ENCODE results near the gene AWAT1. TPM values are rescaled to one million over a fixed set of nuclear protein-coding genes. Genes with fewer than 3 reads are reported as not detected.
"Not testable (repeated sequence)": the region's sequence is repeated elsewhere in the genome, so short reads cannot be mapped to it uniquely, and the experiment has no call there.

The AWAT1 gene
- total and polyA plus RNA-seq, 7 experiments from 2014 or later = not detected

DNA sequence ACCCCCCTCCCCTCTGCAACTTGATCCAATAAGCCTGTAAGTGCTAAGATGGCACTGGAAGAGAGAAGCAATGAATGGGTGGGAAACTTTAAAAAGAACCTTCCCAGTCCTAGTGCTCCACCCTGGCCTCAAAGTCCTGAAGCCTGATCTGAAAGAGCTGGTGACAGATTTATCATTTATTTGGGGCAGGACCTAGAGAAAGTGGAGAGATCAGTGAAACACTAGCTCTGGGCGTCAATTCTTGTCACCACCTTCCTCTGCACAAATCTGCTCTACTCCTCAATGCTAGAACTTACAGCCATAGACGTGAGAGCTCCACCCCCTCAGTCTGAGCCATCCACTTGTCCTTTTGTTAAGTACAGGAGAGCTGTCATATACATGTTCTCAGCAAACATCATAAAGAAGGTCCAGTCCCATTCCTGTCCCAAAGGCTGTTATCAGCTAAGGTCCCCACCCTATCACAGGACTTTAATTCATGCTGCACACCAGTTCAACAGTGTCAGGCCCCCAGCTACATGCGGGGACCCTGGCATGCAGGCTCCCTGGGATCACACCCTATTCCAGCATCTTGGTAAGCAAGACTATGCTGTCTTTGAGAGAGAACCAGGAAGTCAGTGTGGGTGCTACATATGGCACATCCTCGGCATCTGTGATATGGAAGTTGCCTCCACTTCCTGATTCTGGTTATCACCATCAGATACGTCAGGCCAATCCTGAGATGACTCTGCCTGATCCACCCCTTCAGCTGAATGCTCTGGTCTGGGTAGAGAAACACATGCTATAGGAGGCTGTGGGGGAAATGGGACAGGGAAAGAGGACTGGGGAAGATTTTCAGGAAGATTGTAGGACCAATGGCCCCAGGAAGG lies 23.2 kb downstream of the AWAT1 start:
- no peak overlapping the region for H3K4me3 Mint-ChIP-seq
- Histone ChIP-seq H3K4me1 (ENCODE audit: control insufficient read depth in 2 of 2, insufficient read depth in 2 of 2, low read length in 2 of 2) (no peaks in the 10 kb centered on the region), H3K9me3 (ENCODE audit: control insufficient read depth in 2 of 3, low read length in 3 of 3) (no peaks in the 10 kb centered on the region), H3K27ac (ENCODE audit: low read depth, low read length) (no peak overlapping the region), H3K4me3 (ENCODE audit: low read length) (no peak overlapping the region), H3K36me3 (ENCODE audit: control insufficient read depth in 2 of 3, insufficient read depth in 3 of 3, low read length in 3 of 3) (no peaks in the 10 kb centered on the region), H3K27me3 (ENCODE audit: control insufficient read depth in 2 of 2, insufficient read depth in 2 of 2, low read length in 2 of 2) (no peaks in the 10 kb centered on the region)
- ATAC-seq (no peak), DNase-seq (no peak)
- peak overlapping the region in 1 of 9 donors; percentile 36 for H3K27ac Mint-ChIP-seq
- intact Hi-C loops (cut with micrococcal nuclease) = no loop called here
- no peaks in the 10 kb centered on the region for H3K9me3 Mint-ChIP-seq
- H3K27me3 Mint-ChIP-seq = no peaks in the 10 kb centered on the region
- H3K4me1 Mint-ChIP-seq = peaks cover 0 to 6% (median 0%) of the 10 kb centered on the region in 7 donors
- ChIA-PET POLR2A (no interaction called here), CTCF (no interaction called here)
- H3K36me3 Mint-ChIP-seq = peaks cover 0 to 25% (median 6%) of the 10 kb centered on the region in 5 donors

DNA sequence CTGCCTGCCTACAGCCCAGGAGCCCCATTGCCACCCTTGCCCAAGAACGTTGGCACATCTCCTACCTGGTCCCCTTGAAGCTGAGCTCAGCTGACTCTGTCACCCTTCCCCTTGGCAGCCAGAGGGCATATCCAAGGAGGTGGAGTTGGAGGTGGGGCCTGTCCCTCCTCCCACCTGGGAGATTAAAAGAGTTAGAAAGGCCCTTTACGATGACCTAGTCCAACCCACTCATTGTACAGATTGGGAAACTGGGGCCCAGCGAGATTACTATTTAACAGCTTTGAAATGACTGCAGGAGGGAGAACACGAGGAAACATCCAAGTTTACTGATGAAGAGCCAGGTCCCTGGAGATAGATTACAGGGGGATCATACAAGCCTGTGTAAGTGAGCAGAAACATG lies 25.6 kb downstream of the AWAT1 start, which contains the start of gene P2RY4:
P2RY4 (minus strand) TSS at position 101 of the 400 bp plus-strand sequence. CDS start 580 bp downstream, outside the sequence.
- ATAC-seq (no peak), DNase-seq (no peak)
- Histone ChIP-seq H3K27ac (ENCODE audit: low read depth, low read length) (no peak within 1 kb of the TSS), H3K27me3 (ENCODE audit: control insufficient read depth in 2 of 2, insufficient read depth in 2 of 2, low read length in 2 of 2) (no peaks in the 10 kb centered on the region), H3K36me3 (ENCODE audit: control insufficient read depth in 2 of 3, insufficient read depth in 3 of 3, low read length in 3 of 3) (no peaks in the 10 kb centered on the region), H3K4me3 (ENCODE audit: low read length) (no peak within 1 kb of the TSS), H3K9me3 (ENCODE audit: control insufficient read depth in 2 of 3, low read length in 3 of 3) (no peaks in the 10 kb centered on the region), H3K4me1 (ENCODE audit: control insufficient read depth in 2 of 2, insufficient read depth in 2 of 2, low read length in 2 of 2) (no peaks in the 10 kb centered on the region)
- Mint-ChIP-seq H3K27ac (no peak within 1 kb of the TSS), H3K4me3 (no peak within 1 kb of the TSS), H3K36me3 (peaks cover 0 to 9% (median 0%) of the 10 kb centered on the region in 5 donors), H3K27me3 (no peaks in the 10 kb centered on the region), H3K4me1 (peaks cover 0 to 2% (median 0%) of the 10 kb centered on the region in 7 donors), H3K9me3 (peaks cover 0 to 1% (median 0%) of the 10 kb centered on the region in 11 donors)
- ChIA-PET CTCF (no interaction called here), POLR2A (no interaction called here)
- intact Hi-C loops (cut with micrococcal nuclease) = loop anchor here in 1 of 2 donors (5.0 kb wide), 1 partner anchor 172 kb away; no protein-coding TSS in a partner anchor

DNA sequence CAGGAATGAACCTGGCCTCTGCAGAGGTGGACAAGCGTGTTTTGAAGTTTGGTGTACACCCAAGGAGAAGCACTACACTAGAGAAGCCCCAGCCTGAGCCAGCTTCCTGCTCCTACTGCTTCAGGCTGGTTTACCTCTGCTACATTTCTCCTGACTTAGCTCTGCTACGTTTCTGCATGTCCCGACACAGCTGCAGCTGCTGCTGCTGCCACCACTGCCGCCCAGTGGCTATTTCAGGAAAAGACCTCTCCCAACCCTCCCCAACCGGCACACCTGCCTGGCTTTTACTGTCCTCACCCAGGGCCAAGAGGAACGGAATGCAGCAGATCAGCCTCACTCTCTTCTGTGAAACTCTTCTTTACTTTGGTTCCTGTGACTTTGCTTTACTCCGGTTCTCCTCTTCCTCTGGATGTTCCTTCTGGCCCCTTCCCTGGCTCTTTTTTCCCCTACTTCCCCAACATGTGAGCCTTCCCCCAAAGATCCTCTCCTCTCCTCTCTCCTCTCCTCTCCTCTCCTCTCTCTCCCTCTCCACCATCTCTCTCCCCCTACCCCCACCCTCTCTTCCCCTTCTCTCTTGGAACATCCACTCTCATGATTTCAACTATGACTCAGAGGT lies 28.6 kb downstream of the AWAT1 start:
- POLR2A ChIA-PET = no interaction called here
- Histone ChIP-seq H3K27ac (ENCODE audit: low read depth, low read length) (no peak overlapping the region), H3K36me3 (ENCODE audit: control insufficient read depth in 2 of 3, insufficient read depth in 3 of 3, low read length in 3 of 3) (no peaks in the 10 kb centered on the region), H3K9me3 (ENCODE audit: control insufficient read depth in 2 of 3, low read length in 3 of 3) (no peaks in the 10 kb centered on the region), H3K27me3 (ENCODE audit: control insufficient read depth in 2 of 2, insufficient read depth in 2 of 2, low read length in 2 of 2) (no peaks in the 10 kb centered on the region), H3K4me3 (ENCODE audit: low read length) (no peak overlapping the region), H3K4me1 (ENCODE audit: control insufficient read depth in 2 of 2, insufficient read depth in 2 of 2, low read length in 2 of 2) (no peaks in the 10 kb centered on the region)
- Mint-ChIP-seq H3K4me1 (peaks cover 0 to 2% (median 0%) of the 10 kb centered on the region in 7 donors), H3K27me3 (no peaks in the 10 kb centered on the region), H3K4me3 (no peak overlapping the region), H3K9me3 (peaks cover 0 to 1% (median 0%) of the 10 kb centered on the region in 11 donors), H3K36me3 (peaks cover 0 to 8% (median 0%) of the 10 kb centered on the region in 5 donors), H3K27ac (no peak overlapping the region)
- CTCF ChIA-PET = no interaction called here
- DNase-seq (peak in 5 of 9 donors; percentile 2 to 23 (median 4)), ATAC-seq (no peak)
- intact Hi-C loops (cut with micrococcal nuclease) = loop anchor here (2.0 to 5.0 kb wide), 2 partner anchors 66 to 169 kb away; no protein-coding TSS in a partner anchor

DNA sequence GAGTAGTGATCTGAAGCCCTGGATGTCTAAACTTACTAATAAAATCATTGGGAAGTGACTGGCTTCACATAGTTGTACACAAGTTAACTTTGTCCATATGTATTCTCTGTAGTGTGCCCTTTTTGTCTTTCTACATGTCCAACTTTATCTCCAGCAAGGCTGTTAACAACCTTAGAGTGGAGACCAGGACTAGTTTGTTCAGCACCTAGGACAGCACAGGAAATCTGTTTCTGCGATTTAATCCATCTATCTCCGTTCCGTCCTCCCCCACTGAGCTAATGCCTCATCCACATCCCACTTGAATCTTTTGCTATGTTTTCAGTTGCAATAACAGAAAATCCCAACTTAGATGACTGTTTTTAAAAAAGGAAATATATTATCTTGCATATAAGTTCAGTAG lies 30.3 kb downstream of the AWAT1 start:
- Histone ChIP-seq H3K4me3 (ENCODE audit: low read length) (no peak overlapping the region), H3K36me3 (ENCODE audit: control insufficient read depth in 2 of 3, insufficient read depth in 3 of 3, low read length in 3 of 3) (no peaks in the 10 kb centered on the region), H3K27me3 (ENCODE audit: control insufficient read depth in 2 of 2, insufficient read depth in 2 of 2, low read length in 2 of 2) (no peaks in the 10 kb centered on the region), H3K4me1 (ENCODE audit: control insufficient read depth in 2 of 2, insufficient read depth in 2 of 2, low read length in 2 of 2) (no peaks in the 10 kb centered on the region), H3K9me3 (ENCODE audit: control insufficient read depth in 2 of 3, low read length in 3 of 3) (no peaks in the 10 kb centered on the region), H3K27ac (ENCODE audit: low read depth, low read length) (no peak overlapping the region)
- intact Hi-C loops (cut with micrococcal nuclease) = loop anchor here in 1 of 2 donors (5.0 kb wide), 1 partner anchor 168 kb away; no protein-coding TSS in a partner anchor
- no peak overlapping the region for H3K4me3 Mint-ChIP-seq
- no peaks in the 10 kb centered on the region for H3K27me3 Mint-ChIP-seq
- ChIA-PET POLR2A (no interaction called here), CTCF (no interaction called here)
- H3K4me1 Mint-ChIP-seq = peaks cover 0 to 2% (median 0%) of the 10 kb centered on the region in 7 donors
- DNase-seq (no peak), ATAC-seq (no peak)
- H3K27ac Mint-ChIP-seq = no peak overlapping the region
- peaks cover 0 to 4% (median 0%) of the 10 kb centered on the region in 5 donors for H3K36me3 Mint-ChIP-seq
- peaks cover 0 to 1% (median 0%) of the 10 kb centered on the region in 11 donors for H3K9me3 Mint-ChIP-seq

DNA sequence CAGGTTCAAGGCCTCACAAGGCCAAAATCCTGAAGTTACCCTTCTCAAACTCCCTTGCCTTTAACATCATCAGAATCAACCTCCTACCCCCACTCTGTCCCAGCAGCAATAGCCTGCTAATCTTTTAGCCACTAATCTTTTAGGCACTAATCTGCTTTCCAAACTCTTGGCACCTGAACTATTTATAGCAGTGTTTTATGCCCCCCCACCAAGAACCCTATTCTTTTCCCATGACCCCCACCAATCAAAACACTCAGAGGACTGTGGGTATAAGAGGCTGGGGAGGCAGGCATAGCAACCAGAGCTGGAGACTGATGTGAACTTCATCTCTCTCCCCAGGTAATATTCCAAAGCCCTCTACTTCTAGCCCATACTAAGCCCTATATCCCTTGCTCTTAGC lies 33.6 kb downstream of the AWAT1 start, which contains the start of gene ARR3:
ARR3 (plus strand) TSS at position 301 of the 400 bp plus-strand sequence. CDS start 1,052 bp downstream, outside the sequence.
- ChIA-PET POLR2A (no interaction called here), CTCF (no interaction called here)
- no peak for DNase-seq
- Mint-ChIP-seq H3K9me3 (peaks cover 0 to 1% (median 0%) of the 10 kb centered on the region in 11 donors), H3K36me3 (no peaks in the 10 kb centered on the region), H3K27me3 (no peaks in the 10 kb centered on the region), H3K4me1 (peaks cover 0 to 2% (median 0%) of the 10 kb centered on the region in 7 donors), H3K4me3 (no peak within 1 kb of the TSS), H3K27ac (no peak within 1 kb of the TSS)
- no peaks in the 10 kb centered on the region for H3K4me1 ChIP-seq (ENCODE audit: control insufficient read depth in 2 of 2, insufficient read depth in 2 of 2, low read length in 2 of 2)
- no peaks in the 10 kb centered on the region for H3K9me3 ChIP-seq (ENCODE audit: control insufficient read depth in 2 of 3, low read length in 3 of 3)
- no peaks in the 10 kb centered on the region for H3K27me3 ChIP-seq (ENCODE audit: control insufficient read depth in 2 of 2, insufficient read depth in 2 of 2, low read length in 2 of 2)
- no peak within 1 kb of the TSS for H3K27ac ChIP-seq (ENCODE audit: low read depth, low read length)
- intact Hi-C loops (cut with micrococcal nuclease) = no loop called here
- no peaks in the 10 kb centered on the region for H3K36me3 ChIP-seq (ENCODE audit: control insufficient read depth in 2 of 3, insufficient read depth in 3 of 3, low read length in 3 of 3)
- H3K4me3 ChIP-seq (ENCODE audit: low read length) = no peak within 1 kb of the TSS
- ATAC-seq = no peak

DNA sequence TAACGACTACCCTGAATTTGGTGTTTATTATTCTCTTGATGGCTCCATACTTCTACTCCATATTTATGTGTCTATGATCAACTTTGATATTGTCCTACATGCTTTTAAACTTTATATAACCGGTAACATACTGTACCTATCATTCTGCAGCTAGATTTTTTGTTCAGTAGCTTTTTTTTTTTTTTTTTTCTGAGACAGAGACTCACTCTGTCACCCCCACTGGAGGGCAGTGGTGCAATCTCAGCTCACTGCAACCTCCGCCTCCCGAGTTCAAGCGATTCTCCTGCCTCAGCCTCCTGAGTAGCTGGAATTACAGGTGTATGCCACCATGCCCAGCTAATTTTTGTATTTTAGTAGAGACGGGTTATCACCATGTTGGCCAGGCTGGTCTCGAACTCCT lies 39.6 kb downstream of the AWAT1 start:
- ATAC-seq; H3K9me3 ChIP-seq (ENCODE audit: control insufficient read depth in 2 of 3, low read length in 3 of 3); H3K36me3 ChIP-seq (ENCODE audit: control insufficient read depth in 2 of 3, insufficient read depth in 3 of 3, low read length in 3 of 3); intact Hi-C loops (cut with micrococcal nuclease); H3K27me3 Mint-ChIP-seq; H3K27ac ChIP-seq (ENCODE audit: low read depth, low read length); H3K4me1 Mint-ChIP-seq; CTCF ChIA-PET; POLR2A ChIA-PET; H3K4me3 ChIP-seq (ENCODE audit: low read length); H3K4me3 Mint-ChIP-seq; H3K4me1 ChIP-seq (ENCODE audit: control insufficient read depth in 2 of 2, insufficient read depth in 2 of 2, low read length in 2 of 2); H3K27me3 ChIP-seq (ENCODE audit: control insufficient read depth in 2 of 2, insufficient read depth in 2 of 2, low read length in 2 of 2); H3K27ac Mint-ChIP-seq; H3K9me3 Mint-ChIP-seq; H3K36me3 Mint-ChIP-seq; DNase-seq: not testable (repeated sequence)
